ENCODE measurements around the gene PCNA. TPM values are rescaled to one million over a fixed set of nuclear protein-coding genes. Genes with fewer than 3 reads are reported as not detected.

PCNA gene
- total RNA-seq, 1 experiment from 2014 or later = 273 TPM

GRCh38 chr20:5127204-5127858 lies 7.6 kb upstream of the PCNA start:
- ChIA-PET CTCF (interaction anchor here (0.6 to 2.9 kb wide), 20 partner anchors 7 to 387 kb away, joined by 3 to 116 read pairs (median 6); no protein-coding TSS in a partner anchor), POLR2A (interaction anchor here (0.6 to 1.8 kb wide), 10 partner anchors 13 to 290 kb away, joined by 3 to 13 read pairs (median 4); no protein-coding TSS in a partner anchor)

More at GRCh38 chr20:5127204-5127858, 7.6 kb upstream of the PCNA start:
- Histone ChIP-seq H3K27ac (ENCODE audit: low read depth, low read length) (peak overlapping the region; percentile 81), H2AFZ (ENCODE audit: low read depth, low read length, poor library complexity, severe bottlenecking) (no peak overlapping the region), H3K4me1 (ENCODE audit: control insufficient read depth in 1 of 2, insufficient read depth in 2 of 2, low read length in 2 of 2) (peaks cover 7 to 15% of the 10 kb centered on the region in 2 experiments; a peak in 3 of 4 replicates), H3K9me3 (ENCODE audit: control insufficient read depth in 1 of 2, insufficient read depth in 1 of 2, low read depth in 1 of 2, low read length in 2 of 2) (no peaks in the 10 kb centered on the region), H3K4me2 (ENCODE audit: low read length) (peak overlapping the region; percentile 74), H3K9me2 (ENCODE audit: insufficient read depth) (no peaks in the 10 kb centered on the region), H3K27me3 (ENCODE audit: insufficient read depth, low read length) (no peaks in the 10 kb centered on the region), H3K9ac (ENCODE audit: low read length) (peak overlapping the region; percentile 79), H4K20me1 (ENCODE audit: insufficient read depth) (no peaks in the 10 kb centered on the region), H3K79me2 (ENCODE audit: insufficient read depth, low read length) (peaks cover 31% of the 10 kb centered on the region), H3K4me3 (replicated peaks in 1 of 2; ENCODE audit: low read depth in 1 of 2, low read length in 2 of 2) (peak overlapping the region; percentile 64 to 87), H3K36me3 (ENCODE audit: control insufficient read depth in 1 of 2, insufficient read depth in 2 of 2, low read length in 2 of 2) (no peaks in the 10 kb centered on the region)
- DNase-seq (ENCODE audit: low read depth, low spot score) (no peak), ATAC-seq (peak; percentile 20)
- TF ChIP-seq ZFX (IDR thresholded peaks at IDR 0.05) (peak; percentile 78), EZH2phosphoT487 (IDR thresholded peaks at IDR 0.05; ENCODE audit: borderline replicate concordance) (no peak), YY1 (IDR thresholded peaks at IDR 0.05; ENCODE audit: extremely low read depth, insufficient replicate concordance, low read depth, low read length) (peak; percentile 72), SIN3A (IDR thresholded peaks at IDR 0.05; ENCODE audit: low read depth) (no peak), FOSL1 (IDR thresholded peaks at IDR 0.05; ENCODE audit: low read depth) (no peak), ELF1 (IDR thresholded peaks at IDR 0.05; ENCODE audit: borderline replicate concordance, low read depth) (no peak), ZNF274 (IDR thresholded peaks at IDR 0.05; ENCODE audit: low read depth, low read length) (no peak), EGR1 (IDR thresholded peaks at IDR 0.05; ENCODE audit: low read depth) (no peak), SP1 (IDR thresholded peaks at IDR 0.05; ENCODE audit: low read depth) (no peak), REST (IDR thresholded peaks at IDR 0.05; ENCODE audit: low read depth) (no peak), MAX (IDR thresholded peaks at IDR 0.05) (no peak), ATF3 (IDR thresholded peaks at IDR 0.05) (no peak), CTCF (IDR thresholded peaks at IDR 0.05 in 2 of 3, conservative IDR thresholded peaks at IDR 0.05 in 1 of 3; ENCODE audit: borderline replicate concordance in 1 of 3, insufficient read depth in 1 of 3, low read depth in 2 of 3, low read length in 2 of 3) (no peak), JUND (IDR thresholded peaks at IDR 0.05) (no peak)
- RAD21 ChIA-PET (ENCODE audit: low non-redundant PET in 1 of 2, low total read pairs in 2 of 2, uncharacterized antibody in 2 of 2, unreplicated experiment in 2 of 2) = interaction anchor here (0.6 to 2.4 kb wide), 6 partner anchors 11 to 65 kb away, joined by 3 to 21 read pairs (median 4); no protein-coding TSS in a partner anchor
- no TSS peak for BruUV-seq (replicated peaks)
- intact Hi-C loops (cut with micrococcal nuclease) = loop anchor here (1.0 kb wide), 1 partner anchor 65 kb away; no protein-coding TSS in a partner anchor
